T-helper 17 cell (primary cell): ENCODE measurements around the gene EVC. TPM values are rescaled to one million over a fixed set of nuclear protein-coding genes. Genes with fewer than 3 reads are reported as not detected.

ENCODE experiments used
- ATAC-seq: fragments of 150-1000 bp; cut with Tn5 transposase; 2 replicates; pipeline ENCODE4 v1.10.0; 2021; ENCODE audit warnings: mild to moderate bottlenecking, moderate library complexity
- DNase-seq, 3 donors: peaks; one replicate each; pipeline versions ENCODE4 v3.0.0 to v3.0.0-alpha.2; 2020 to 2021
- H3K9me3 ChIP-seq: one replicate; pipeline ENCODE4 v1.7.0; 2013; ENCODE audit warnings: low read length, mild to moderate bottlenecking; ENCODE audit not compliant: control insufficient read depth, poor library complexity, severe bottlenecking
- H3K27ac Mint-ChIP-seq: one replicate; pipeline ENCODE4 v1.8.0; 2022; ENCODE audit warnings: mild to moderate bottlenecking, moderate library complexity, mixed read lengths
- H3K27me3 Mint-ChIP-seq: one replicate; pipeline ENCODE4 v1.8.0; 2022; ENCODE audit warnings: mixed read lengths
- H3K36me3 Mint-ChIP-seq: one replicate; pipeline ENCODE4 v1.8.0; 2022; ENCODE audit warnings: low read depth, mixed read lengths
- H3K4me1 Mint-ChIP-seq: one replicate; pipeline ENCODE4 v1.8.0; 2022; ENCODE audit warnings: mild to moderate bottlenecking, mixed read lengths
- H3K4me3 Mint-ChIP-seq: one replicate; pipeline ENCODE4 v1.8.0; 2022; ENCODE audit warnings: mild to moderate bottlenecking, moderate library complexity, mixed read lengths
- total RNA-seq, 4 donors: library from RNA in 2 of 4; stranded (reverse) in 2 of 4; gene quantifications; one replicate each; pipeline ENCODE4 v1.2.3 and lab custom pipeline; 2022 to 2026

EVC gene
- total RNA-seq, 2 donors from 2014 or later = 3.4 to 5.5 TPM

- no peak overlapping the region for H3K4me3 Mint-ChIP-seq
These were observed 38.6 kb downstream of the EVC start for GRCh38 chr4:5749568-5749967.

GRCh38 chr4:5750052-5750945 is 39.3 kb downstream of the EVC start:
- Mint-ChIP-seq H3K36me3 (no peaks in the 10 kb centered on the region), H3K27ac (no peak overlapping the region), H3K4me1 (no peaks in the 10 kb centered on the region), H3K27me3 (no peaks in the 10 kb centered on the region), H3K4me3 (no peak overlapping the region)
- DNase-seq = no peak
- ATAC-seq = no peak
- no peaks in the 10 kb centered on the region for H3K9me3 ChIP-seq

More at GRCh38 chr4:5749568-5749967, 38.6 kb downstream of the EVC start:
- DNase-seq = no peak
- ATAC-seq = no peak
- H3K9me3 ChIP-seq = no peaks in the 10 kb centered on the region
- Mint-ChIP-seq H3K36me3 (no peaks in the 10 kb centered on the region), H3K27me3 (no peaks in the 10 kb centered on the region), H3K27ac (no peak overlapping the region), H3K4me1 (no peaks in the 10 kb centered on the region)

- H3K27me3 Mint-ChIP-seq = no peaks in the 10 kb centered on the region
- no peaks in the 10 kb centered on the region for H3K4me1 Mint-ChIP-seq
- no peak for DNase-seq
- no peaks in the 10 kb centered on the region for H3K9me3 ChIP-seq
- ATAC-seq = no peak
- H3K4me3 Mint-ChIP-seq = no peak overlapping the region
- H3K36me3 Mint-ChIP-seq = no peaks in the 10 kb centered on the region
- no peak overlapping the region for H3K27ac Mint-ChIP-seq
These were observed 40.1 kb downstream of the EVC start for GRCh38 chr4:5750946-5751665.

GRCh38 chr4:5751666-5752375 is 40.8 kb downstream of the EVC start:
- DNase-seq (no peak), ATAC-seq (no peak)
- H3K36me3 Mint-ChIP-seq = no peaks in the 10 kb centered on the region
- no peaks in the 10 kb centered on the region for H3K27me3 Mint-ChIP-seq
- H3K27ac Mint-ChIP-seq = no peak overlapping the region
- H3K9me3 ChIP-seq = no peaks in the 10 kb centered on the region
- H3K4me3 Mint-ChIP-seq = no peak overlapping the region
- H3K4me1 Mint-ChIP-seq = no peaks in the 10 kb centered on the region

- H3K4me1 Mint-ChIP-seq = no peaks in the 10 kb centered on the region
- no peak for DNase-seq
- ATAC-seq = no peak
- H3K9me3 ChIP-seq = no peaks in the 10 kb centered on the region
- H3K36me3 Mint-ChIP-seq = no peaks in the 10 kb centered on the region
- H3K4me3 Mint-ChIP-seq = no peak overlapping the region
- H3K27ac Mint-ChIP-seq = no peak overlapping the region
- no peaks in the 10 kb centered on the region for H3K27me3 Mint-ChIP-seq
These were observed 41.6 kb downstream of the EVC start for GRCh38 chr4:5752376-5753184.

- no peak overlapping the region for H3K27ac Mint-ChIP-seq
- no peak for ATAC-seq
- no peak overlapping the region for H3K4me3 Mint-ChIP-seq
- peaks cover 4% of the 10 kb centered on the region for H3K4me1 Mint-ChIP-seq
- H3K36me3 Mint-ChIP-seq = no peaks in the 10 kb centered on the region
- H3K27me3 Mint-ChIP-seq = no peaks in the 10 kb centered on the region
- no peak for DNase-seq
- no peaks in the 10 kb centered on the region for H3K9me3 ChIP-seq
These were observed 42.4 kb downstream of the EVC start for GRCh38 chr4:5753366-5753765.

- no peak overlapping the region for H3K27ac Mint-ChIP-seq
- H3K4me1 Mint-ChIP-seq = peaks cover 6% of the 10 kb centered on the region
- ATAC-seq = no peak
- no peaks in the 10 kb centered on the region for H3K36me3 Mint-ChIP-seq
- no peaks in the 10 kb centered on the region for H3K9me3 ChIP-seq
- H3K27me3 Mint-ChIP-seq = no peaks in the 10 kb centered on the region
- H3K4me3 Mint-ChIP-seq = no peak overlapping the region
- DNase-seq = no peak
These were observed 42.9 kb downstream of the EVC start for GRCh38 chr4:5753766-5754528.

- Mint-ChIP-seq H3K27me3 (no peaks in the 10 kb centered on the region), H3K36me3 (no peaks in the 10 kb centered on the region), H3K4me3 (no peak overlapping the region), H3K4me1 (peaks cover 6% of the 10 kb centered on the region), H3K27ac (no peak overlapping the region)
- DNase-seq (no peak), ATAC-seq (no peak)
- no peaks in the 10 kb centered on the region for H3K9me3 ChIP-seq
These were observed 43.5 kb downstream of the EVC start for GRCh38 chr4:5754529-5754881.

GRCh38 chr4:5755161-5755560 is 44.2 kb downstream of the EVC start:
- H3K9me3 ChIP-seq = no peaks in the 10 kb centered on the region
- H3K27me3 Mint-ChIP-seq = no peaks in the 10 kb centered on the region
- H3K4me3 Mint-ChIP-seq = no peak overlapping the region
- H3K27ac Mint-ChIP-seq = no peak overlapping the region
- H3K36me3 Mint-ChIP-seq = no peaks in the 10 kb centered on the region
- ATAC-seq (no peak), DNase-seq (no peak)
- peaks cover 6% of the 10 kb centered on the region for H3K4me1 Mint-ChIP-seq

- H3K27ac Mint-ChIP-seq = no peak overlapping the region
- H3K27me3 Mint-ChIP-seq = no peaks in the 10 kb centered on the region
- no peaks in the 10 kb centered on the region for H3K9me3 ChIP-seq
- ATAC-seq = no peak
- no peak overlapping the region for H3K4me3 Mint-ChIP-seq
- H3K36me3 Mint-ChIP-seq = no peaks in the 10 kb centered on the region
- H3K4me1 Mint-ChIP-seq = peaks cover 6% of the 10 kb centered on the region
- DNase-seq = no peak
These were observed 44.7 kb downstream of the EVC start for GRCh38 chr4:5755679-5756078.

- Mint-ChIP-seq H3K27me3 (no peaks in the 10 kb centered on the region), H3K4me3 (no peak overlapping the region), H3K4me1 (peaks cover 6% of the 10 kb centered on the region), H3K36me3 (no peaks in the 10 kb centered on the region), H3K27ac (no peak overlapping the region)
- DNase-seq (no peak), ATAC-seq (no peak)
- H3K9me3 ChIP-seq = no peaks in the 10 kb centered on the region
These were observed 45.3 kb downstream of the EVC start for GRCh38 chr4:5756271-5756670.

- no peak for DNase-seq
- no peaks in the 10 kb centered on the region for H3K9me3 ChIP-seq
- H3K27ac Mint-ChIP-seq = no peak overlapping the region
- no peaks in the 10 kb centered on the region for H3K36me3 Mint-ChIP-seq
- no peak for ATAC-seq
- H3K27me3 Mint-ChIP-seq = no peaks in the 10 kb centered on the region
- no peak overlapping the region for H3K4me3 Mint-ChIP-seq
- peaks cover 6% of the 10 kb centered on the region for H3K4me1 Mint-ChIP-seq
These were observed 46.1 kb downstream of the EVC start for GRCh38 chr4:5757091-5757490.
